Activated T-helper 1 cell treated with anti-CD3 and anti-CD28 coated beads, Interleukin-12 subunit alpha, Interleukin-12 subunit beta, Interleukin-2, Interleukin-4 antibody, amounts not matched to agents 30 ng/mL and 10 ng/mL and 1 ng/mL, durations not matched to agents 14 hours and 24 hours and 36 hours (primary cell): ENCODE measurements around the gene MYT1. TPM values are rescaled to one million over a fixed set of nuclear protein-coding genes. Genes with fewer than 3 reads are reported as not detected.
"Not testable (repeated sequence)": the region's sequence is repeated elsewhere in the genome, so short reads cannot be mapped to it uniquely, and the experiment has no call there.

Source experiments
- DNase-seq: peaks from one replicate; pipeline ENCODE4 v3.0.0; 2021; ENCODE audit warnings: low spot score
- H3K27ac Mint-ChIP-seq: one replicate; pipeline ENCODE4 v1.8.0; 2021; ENCODE audit warnings: mild to moderate bottlenecking, mixed read lengths
- H3K27me3 Mint-ChIP-seq: one replicate; pipeline ENCODE4 v1.8.0; 2022; ENCODE audit warnings: mild to moderate bottlenecking, moderate library complexity, mixed read lengths; ENCODE audit not compliant: insufficient read depth
- H3K36me3 Mint-ChIP-seq: one replicate; pipeline ENCODE4 v1.8.0; 2021; ENCODE audit warnings: low read depth, mixed read lengths
- H3K4me1 Mint-ChIP-seq: one replicate; pipeline ENCODE4 v1.8.0; 2021; ENCODE audit warnings: low read depth, mixed read lengths
- H3K4me3 Mint-ChIP-seq: one replicate; pipeline ENCODE4 v1.8.0; 2021; ENCODE audit warnings: mild to moderate bottlenecking, moderate library complexity, mixed read lengths
- H3K9me3 Mint-ChIP-seq: one replicate; pipeline ENCODE4 v1.8.0; 2021; ENCODE audit warnings: mixed read lengths
- intact Hi-C: fragments of 100-400 bp; cut with micrococcal nuclease; formaldehyde crosslinking; loops from one replicate; pipeline ENCODE4 v1.15.1; 2024
- total RNA-seq: library from RNA; stranded (reverse); gene quantifications from 2 replicates; pipeline ENCODE4 v1.2.3, GENCODE V29; 2022

Gene MYT1
- not detected in 2 replicates for total RNA-seq

- Mint-ChIP-seq H3K27ac (no peak within 1 kb of the TSS), H3K27me3 (peaks cover 26% of the 10 kb centered on the region), H3K9me3 (no peaks in the 10 kb centered on the region), H3K4me1 (no peaks in the 10 kb centered on the region), H3K4me3 (no peak within 1 kb of the TSS), H3K36me3 (no peaks in the 10 kb centered on the region)
- no peak for DNase-seq
- intact Hi-C loops = no loop called here
Observed at GRCh38 chr20:64164123-64164836, at the start of gene MYT1. Gene MYT1 (plus strand): TSS chr20:64164452. CDS start chr20:64198862, 34,410 bp downstream.

- Mint-ChIP-seq H3K27me3 (no peaks in the 10 kb centered on the region), H3K9me3 (no peaks in the 10 kb centered on the region), H3K4me3 (no peak overlapping the region), H3K36me3 (no peaks in the 10 kb centered on the region), H3K4me1 (peaks cover 8% of the 10 kb centered on the region), H3K27ac (no peak overlapping the region)
- intact Hi-C loops = no loop called here
- no peak for DNase-seq
Observed at GRCh38 chr20:64115171-64115911, 48.9 kb upstream of the MYT1 start.

GRCh38 chr20:64116016-64116415, 48.2 kb upstream of the MYT1 start:
- no peaks in the 10 kb centered on the region for H3K36me3 Mint-ChIP-seq
- no peak for DNase-seq
- H3K27me3 Mint-ChIP-seq = peaks cover 2% of the 10 kb centered on the region
- H3K9me3 Mint-ChIP-seq = no peaks in the 10 kb centered on the region
- no peak overlapping the region for H3K27ac Mint-ChIP-seq
- H3K4me1 Mint-ChIP-seq = peaks cover 10% of the 10 kb centered on the region
- intact Hi-C loops = no loop called here
- H3K4me3 Mint-ChIP-seq = no peak overlapping the region

- H3K36me3 Mint-ChIP-seq = no peaks in the 10 kb centered on the region
Observed at GRCh38 chr20:64116541-64117431, 47.5 kb upstream of the MYT1 start.

GRCh38 chr20:64117432-64117777, 46.8 kb upstream of the MYT1 start:
- H3K4me3 Mint-ChIP-seq, H3K4me1 Mint-ChIP-seq, H3K9me3 Mint-ChIP-seq, DNase-seq, H3K27me3 Mint-ChIP-seq, intact Hi-C loops, H3K36me3 Mint-ChIP-seq, H3K27ac Mint-ChIP-seq: not testable (repeated sequence)

More at GRCh38 chr20:64116541-64117431, 47.5 kb upstream of the MYT1 start:
- Mint-ChIP-seq H3K27me3 (peaks cover 6% of the 10 kb centered on the region), H3K27ac (no peak overlapping the region), H3K4me1 (peaks cover 10% of the 10 kb centered on the region), H3K9me3 (no peaks in the 10 kb centered on the region), H3K4me3 (no peak overlapping the region)
- DNase-seq = no peak
- intact Hi-C loops = no loop called here

- DNase-seq = no peak
- H3K4me3 Mint-ChIP-seq = no peak overlapping the region
- no peaks in the 10 kb centered on the region for H3K36me3 Mint-ChIP-seq
- peaks cover 10% of the 10 kb centered on the region for H3K4me1 Mint-ChIP-seq
- H3K27ac Mint-ChIP-seq = no peak overlapping the region
- H3K27me3 Mint-ChIP-seq = peaks cover 9% of the 10 kb centered on the region
- H3K9me3 Mint-ChIP-seq = no peaks in the 10 kb centered on the region
- intact Hi-C loops = no loop called here
Observed at GRCh38 chr20:64119301-64119680, 45.0 kb upstream of the MYT1 start.

GRCh38 chr20:64119681-64120341, 44.4 kb upstream of the MYT1 start:
- Mint-ChIP-seq H3K4me3 (peak overlapping the region; percentile 51), H3K27me3 (peaks cover 13% of the 10 kb centered on the region), H3K27ac (peak overlapping the region; percentile 44), H3K36me3 (no peaks in the 10 kb centered on the region), H3K4me1 (peaks cover 10% of the 10 kb centered on the region), H3K9me3 (no peaks in the 10 kb centered on the region)
- no peak for DNase-seq
- intact Hi-C loops = loop anchor here (1.0 to 2.0 kb wide), 6 partner anchors 18 to 624 kb away; partner anchors contain the start of gene TCEA2

GRCh38 chr20:64121586-64121985, 42.7 kb upstream of the MYT1 start:
- peaks cover 13% of the 10 kb centered on the region for H3K27me3 Mint-ChIP-seq
- H3K27ac Mint-ChIP-seq = no peak overlapping the region
- no peak for DNase-seq
- H3K4me3 Mint-ChIP-seq = no peak overlapping the region
- no peaks in the 10 kb centered on the region for H3K9me3 Mint-ChIP-seq
- H3K36me3 Mint-ChIP-seq = no peaks in the 10 kb centered on the region
- intact Hi-C loops = loop anchor here (2.0 kb wide), 1 partner anchor 583 kb away; no protein-coding TSS in a partner anchor
- peaks cover 10% of the 10 kb centered on the region for H3K4me1 Mint-ChIP-seq

- H3K36me3 Mint-ChIP-seq, H3K9me3 Mint-ChIP-seq, H3K4me3 Mint-ChIP-seq, H3K27ac Mint-ChIP-seq, H3K4me1 Mint-ChIP-seq, DNase-seq, intact Hi-C loops: not testable (repeated sequence)
- peaks cover 13% of the 10 kb centered on the region for H3K27me3 Mint-ChIP-seq
Observed at GRCh38 chr20:64122927-64123326, 41.3 kb upstream of the MYT1 start.

- H3K4me1 Mint-ChIP-seq, H3K9me3 Mint-ChIP-seq, H3K27ac Mint-ChIP-seq, H3K4me3 Mint-ChIP-seq, H3K36me3 Mint-ChIP-seq, intact Hi-C loops, DNase-seq: not testable (repeated sequence)
- H3K27me3 Mint-ChIP-seq = peaks cover 13% of the 10 kb centered on the region
Observed at GRCh38 chr20:64123517-64123916, 40.7 kb upstream of the MYT1 start.

- peaks cover 4% of the 10 kb centered on the region for H3K27me3 Mint-ChIP-seq
- intact Hi-C loops = no loop called here
Observed at GRCh38 chr20:64129146-64129782, 35.0 kb upstream of the MYT1 start.

GRCh38 chr20:64130271-64130670, 34.0 kb upstream of the MYT1 start:
- no peak for DNase-seq
- H3K36me3 Mint-ChIP-seq = no peaks in the 10 kb centered on the region
- H3K4me3 Mint-ChIP-seq = no peak overlapping the region
- no peaks in the 10 kb centered on the region for H3K9me3 Mint-ChIP-seq
- H3K4me1 Mint-ChIP-seq = no peaks in the 10 kb centered on the region
- intact Hi-C loops = no loop called here
- no peaks in the 10 kb centered on the region for H3K27me3 Mint-ChIP-seq
- H3K27ac Mint-ChIP-seq = no peak overlapping the region

More at GRCh38 chr20:64129146-64129782, 35.0 kb upstream of the MYT1 start:
- no peaks in the 10 kb centered on the region for H3K4me1 Mint-ChIP-seq
- H3K9me3 Mint-ChIP-seq = no peaks in the 10 kb centered on the region
- H3K36me3 Mint-ChIP-seq = no peaks in the 10 kb centered on the region
- H3K27ac Mint-ChIP-seq = no peak overlapping the region
- no peak overlapping the region for H3K4me3 Mint-ChIP-seq
- DNase-seq = no peak
